Astrocyte (in vitro differentiated cells and primary cell): ENCODE measurements around the gene RASA1. TPM values are rescaled to one million over a fixed set of nuclear protein-coding genes. Genes with fewer than 3 reads are reported as not detected.
"Not testable (repeated sequence)": the region's sequence is repeated elsewhere in the genome, so short reads cannot be mapped to it uniquely, and the experiment has no call there.

Experiments used
- DNase-seq: peaks from one replicate; pipeline ENCODE4 v3.0.0-alpha.2; 2010; ENCODE audit warnings: low read depth
- FAIRE-seq: peaks from 2 replicates; lab custom pipeline; 2011; peaks lifted over from hg19 to GRCh38; lab: Jason Lieb, UNC
- H2AFZ ChIP-seq: 2 replicates; pipeline ENCODE4 v1.6.0; 2012; ENCODE audit warnings: low read depth, low read length, inconsistent platforms
- H3K27ac ChIP-seq: 2 replicates; pipeline ENCODE4 v1.5.1; 2011; ENCODE audit warnings: low read depth, low read length, inconsistent platforms
- H3K27me3 ChIP-seq: 2 replicates; pipeline ENCODE4 v1.6.0; 2011; ENCODE audit warnings: low read length, inconsistent platforms; ENCODE audit not compliant: insufficient read depth
- H3K36me3 ChIP-seq: 2 replicates; pipeline ENCODE4 v1.5.1; 2011; ENCODE audit warnings: low read length, inconsistent platforms; ENCODE audit not compliant: insufficient read depth
- H3K4me1 ChIP-seq: 2 replicates; pipeline ENCODE4 v1.5.1; 2011; ENCODE audit warnings: low read length, inconsistent platforms; ENCODE audit not compliant: insufficient read depth
- H3K4me2 ChIP-seq: 2 replicates; pipeline ENCODE4 v1.6.0; 2012; ENCODE audit warnings: low read length, inconsistent platforms
- H3K4me3 ChIP-seq: 2 replicates; pipeline ENCODE4 v1.5.1; 2011; ENCODE audit warnings: low read depth, mild to moderate bottlenecking, low read length, inconsistent platforms; ENCODE audit not compliant: insufficient read depth
- H3K79me2 ChIP-seq: 2 replicates; pipeline ENCODE4 v1.6.0; 2012; ENCODE audit warnings: mild to moderate bottlenecking, low read length, inconsistent platforms; ENCODE audit not compliant: insufficient read depth
- H3K9ac ChIP-seq: 2 replicates; pipeline ENCODE4 v1.6.0; 2012; ENCODE audit warnings: mild to moderate bottlenecking, low read length, inconsistent platforms
- H3K9me3 ChIP-seq: 2 replicates; pipeline ENCODE4 v1.5.1; 2012; ENCODE audit warnings: low read depth, mild to moderate bottlenecking, low read length, inconsistent platforms; ENCODE audit not compliant: insufficient read depth
- H4K20me1 ChIP-seq: 2 replicates; pipeline ENCODE4 v1.6.0; 2012; ENCODE audit warnings: low read length, inconsistent platforms; ENCODE audit not compliant: insufficient read depth
- H3K27ac Mint-ChIP-seq: one replicate; pipeline ENCODE4 v1.8.0; 2021; ENCODE audit warnings: mild to moderate bottlenecking, mixed read lengths; ENCODE audit not compliant: unreplicated experiment
- H3K27me3 Mint-ChIP-seq: one replicate; pipeline ENCODE4 v1.8.0; 2021; ENCODE audit warnings: low read depth, mixed read lengths; ENCODE audit not compliant: unreplicated experiment
- H3K36me3 Mint-ChIP-seq: one replicate; pipeline ENCODE4 v1.8.0; 2021; ENCODE audit warnings: low read depth, mixed read lengths; ENCODE audit not compliant: unreplicated experiment
- H3K4me1 Mint-ChIP-seq: one replicate; pipeline ENCODE4 v1.8.0; 2021; ENCODE audit warnings: low read depth, mixed read lengths; ENCODE audit not compliant: unreplicated experiment
- H3K4me3 Mint-ChIP-seq: one replicate; pipeline ENCODE4 v1.8.0; 2021; ENCODE audit warnings: mild to moderate bottlenecking, moderate library complexity, mixed read lengths; ENCODE audit not compliant: unreplicated experiment
- H3K9me3 Mint-ChIP-seq: one replicate; pipeline ENCODE4 v1.8.0; 2021; ENCODE audit warnings: mild to moderate bottlenecking, mixed read lengths; ENCODE audit not compliant: unreplicated experiment
- CTCF ChIP-seq: IDR thresholded peaks from 2 replicates; pipeline ENCODE4 v1.5.1; 2011; ENCODE audit warnings: low read depth, mild to moderate bottlenecking, inconsistent platforms, low read length, moderate library complexity; ENCODE audit not compliant: insufficient read depth
- EZH2 ChIP-seq: IDR thresholded peaks from 2 replicates; pipeline ENCODE4 v1.6.1; 2012; ENCODE audit warnings: mild to moderate bottlenecking, low read length, inconsistent platforms; ENCODE audit not compliant: insufficient read depth
- total RNA-seq: library from RNA; stranded (reverse); gene quantifications from 2 replicates; pipeline ENCODE4 v1.2.1, GENCODE V29; 2021

RASA1 gene
- total RNA-seq, 1 donor from 2014 or later = 62.8 TPM

GRCh38 chr5:87268970-87269377, 1.3 kb downstream of the RASA1 start:
- peaks cover 62% of the 10 kb centered on the region for H3K79me2 ChIP-seq
- peak overlapping the region; percentile 76 for H2AFZ ChIP-seq
- FAIRE-seq = no peak
- DNase-seq = peak; percentile 6
- Mint-ChIP-seq H3K27me3 (no peaks in the 10 kb centered on the region), H3K9me3 (no peaks in the 10 kb centered on the region), H3K4me1 (peaks cover 8% of the 10 kb centered on the region), H3K4me3 (peak overlapping the region; percentile 92), H3K36me3 (no peaks in the 10 kb centered on the region), H3K27ac (peak overlapping the region; percentile 17)
- peak overlapping the region; percentile 86 for H3K9ac ChIP-seq
- H3K4me2 ChIP-seq = peak overlapping the region; percentile 85
- no peaks in the 10 kb centered on the region for H3K27me3 ChIP-seq
- peak overlapping the region; percentile 81 for H3K4me3 ChIP-seq
- peak overlapping the region; percentile 85 for H3K27ac ChIP-seq
- H3K36me3 ChIP-seq = no peaks in the 10 kb centered on the region
- TF ChIP-seq EZH2 (no peak), CTCF (no peak)
- H3K9me3 ChIP-seq = no peaks in the 10 kb centered on the region
- H3K4me1 ChIP-seq = no peaks in the 10 kb centered on the region
- H4K20me1 ChIP-seq = peaks cover 29% of the 10 kb centered on the region

GRCh38 chr5:87270888-87271287, 3.2 kb downstream of the RASA1 start:
- not testable (repeated sequence) for H3K27ac Mint-ChIP-seq, H3K36me3 Mint-ChIP-seq, H3K9me3 ChIP-seq, FAIRE-seq, H3K9me3 Mint-ChIP-seq, H3K27me3 Mint-ChIP-seq, H3K4me1 ChIP-seq, H3K27ac ChIP-seq, DNase-seq, H2AFZ ChIP-seq, H3K4me3 ChIP-seq, H3K9ac ChIP-seq, H3K27me3 ChIP-seq, H3K36me3 ChIP-seq
- Mint-ChIP-seq H3K4me3 (peak overlapping the region; percentile 75), H3K4me1 (peaks cover 12% of the 10 kb centered on the region)
- peaks cover 81% of the 10 kb centered on the region for H3K79me2 ChIP-seq
- peak overlapping the region; percentile 85 for H3K4me2 ChIP-seq
- H4K20me1 ChIP-seq = peaks cover 46% of the 10 kb centered on the region

GRCh38 chr5:87276655-87277054, 9.0 kb downstream of the RASA1 start:
- Histone ChIP-seq H3K4me3 (no peak overlapping the region), H4K20me1 (peaks cover 65% of the 10 kb centered on the region), H3K9ac (no peak overlapping the region), H3K4me1 (no peaks in the 10 kb centered on the region), H2AFZ (no peak overlapping the region), H3K79me2 (peaks cover 100% of the 10 kb centered on the region), H3K36me3 (peaks cover 4% of the 10 kb centered on the region), H3K9me3 (no peaks in the 10 kb centered on the region), H3K4me2 (no peak overlapping the region), H3K27me3 (no peaks in the 10 kb centered on the region), H3K27ac (no peak overlapping the region)
- no peak overlapping the region for H3K4me3 Mint-ChIP-seq
- no peaks in the 10 kb centered on the region for H3K9me3 Mint-ChIP-seq
- H3K27ac Mint-ChIP-seq = no peak overlapping the region
- H3K4me1 Mint-ChIP-seq = peaks cover 12% of the 10 kb centered on the region
- FAIRE-seq (no peak), DNase-seq (no peak)
- no peaks in the 10 kb centered on the region for H3K27me3 Mint-ChIP-seq
- TF ChIP-seq EZH2 (no peak), CTCF (no peak)
- H3K36me3 Mint-ChIP-seq = peaks cover 4% of the 10 kb centered on the region
